GM23338 (cell line): ENCODE measurements around the gene SLC16A2. TPM values are rescaled to one million over a fixed set of nuclear protein-coding genes. Genes with fewer than 3 reads are reported as not detected.

Experiments
- ATAC-seq: fragments of 200-7000 bp; cut with Tn5 transposase; 3 replicates; pipeline ENCODE4 v1.9.1; 2020
- DNase-seq: peaks from one replicate; pipeline ENCODE4 v3.0.0-alpha.2; 2015; ENCODE audit warnings: low spot score
- H2AFZ ChIP-seq: fragments of 200-600 bp; sonication (generic); 2 replicates; pipeline ENCODE4 v1.8.0; 2016; ENCODE audit warnings: antibody characterized with exemption, mild to moderate bottlenecking, moderate library complexity
- H3F3A ChIP-seq: fragments of 200-600 bp; sonication (generic); replicated peaks from 2 replicates; pipeline ENCODE4 v1.8.0; 2017; ENCODE audit warnings: antibody characterized with exemption, mixed run types, low read depth
- H3K27ac ChIP-seq: fragments of 200-600 bp; sonication (generic); 2 replicates; pipeline ENCODE4 v1.6.1; 2016; ENCODE audit warnings: low read depth
- H3K27me3 ChIP-seq: fragments of 200-600 bp; sonication (generic); 2 replicates; pipeline ENCODE4 v1.8.0; 2016; ENCODE audit warnings: mild to moderate bottlenecking, mixed run types, moderate library complexity; ENCODE audit not compliant: insufficient read depth
- H3K36me3 ChIP-seq: fragments of 200-600 bp; sonication (generic); 2 replicates; pipeline ENCODE4 v1.8.0; 2016; ENCODE audit warnings: mild to moderate bottlenecking; ENCODE audit not compliant: insufficient read depth
- H3K4me1 ChIP-seq: fragments of 200-600 bp; sonication (generic); 2 replicates; pipeline ENCODE4 v1.8.0; 2016; ENCODE audit warnings: mild to moderate bottlenecking, moderate library complexity; ENCODE audit not compliant: insufficient read depth
- H3K4me2 ChIP-seq: fragments of 200-600 bp; sonication (generic); 2 replicates; pipeline ENCODE4 v1.7.1; 2017; ENCODE audit warnings: mixed run types
- H3K4me3 ChIP-seq: fragments of 200-600 bp; sonication (generic); 2 replicates; pipeline ENCODE4 v1.6.1; 2016; ENCODE audit warnings: mixed run types
- H3K79me2 ChIP-seq: fragments of 200-600 bp; sonication (generic); replicated peaks from 2 replicates; pipeline ENCODE4 v1.8.0; 2017; ENCODE audit warnings: mild to moderate bottlenecking; ENCODE audit not compliant: insufficient read depth
- H3K9me2 ChIP-seq: fragments of 200-600 bp; sonication (generic); 2 replicates; pipeline ENCODE4 v1.8.0; 2017; ENCODE audit not compliant: insufficient read depth
- H4K20me1 ChIP-seq: fragments of 200-600 bp; sonication (generic); replicated peaks from 2 replicates; pipeline ENCODE4 v1.8.0; 2017; ENCODE audit warnings: mild to moderate bottlenecking; ENCODE audit not compliant: insufficient read depth
- H3K27ac Mint-ChIP-seq: 2 replicates; pipeline ENCODE4 v1.8.0; 2020; ENCODE audit warnings: inconsistent platforms, mild to moderate bottlenecking, moderate library complexity, mixed read lengths
- H3K27me3 Mint-ChIP-seq: 3 replicates; pipeline ENCODE4 v1.8.0; 2022; ENCODE audit warnings: low read depth, mild to moderate bottlenecking, moderate library complexity, mixed read lengths, inconsistent platforms; ENCODE audit not compliant: insufficient read depth, poor library complexity
- H3K36me3 Mint-ChIP-seq: 3 replicates; pipeline ENCODE4 v1.8.0; 2021; ENCODE audit warnings: low read depth, mild to moderate bottlenecking, inconsistent platforms, moderate library complexity, mixed read lengths
- H3K4me1 Mint-ChIP-seq: 3 replicates; pipeline ENCODE4 v1.8.0; 2020; ENCODE audit warnings: mild to moderate bottlenecking, inconsistent platforms, mixed read lengths
- H3K4me3 Mint-ChIP-seq: 3 replicates; pipeline ENCODE4 v1.8.0; 2021; ENCODE audit warnings: moderate library complexity, mild to moderate bottlenecking, inconsistent platforms, mixed read lengths
- H3K9me3 Mint-ChIP-seq: 3 replicates; pipeline ENCODE4 v1.8.0; 2020; ENCODE audit warnings: moderate library complexity, mild to moderate bottlenecking, inconsistent platforms, mixed read lengths
- CTCF ChIP-seq, 2 experiments: fragments of 200-600 bp in 1 of 2; sonication (generic) in 1 of 2; conservative IDR thresholded peaks; 2 replicates each; pipeline versions ENCODE4 v1.5.1 to v1.6.1; 2016 to 2017; ENCODE audit warnings: antibody characterized with exemption in 2 of 2, low read depth in 2 of 2, mild to moderate bottlenecking in 2 of 2, moderate library complexity in 1 of 2
- ETS1 ChIP-seq: IDR thresholded peaks from 2 replicates; pipeline ENCODE4 v1.6.1; 2016; ENCODE audit warnings: antibody characterized with exemption
- EZH2 ChIP-seq: fragments of 200-600 bp; sonication (generic); IDR thresholded peaks from one replicate; pipeline ENCODE4 v1.8.0; 2017; ENCODE audit warnings: antibody characterized with exemption, mild to moderate bottlenecking, low read depth; ENCODE audit not compliant: unreplicated experiment
- EZH2phosphoT487 ChIP-seq: fragments of 200-600 bp; sonication (generic); IDR thresholded peaks from one replicate; pipeline ENCODE4 v1.8.1; 2018; ENCODE audit warnings: antibody characterized with exemption; ENCODE audit not compliant: unreplicated experiment
- JUNB ChIP-seq: IDR thresholded peaks from one replicate; pipeline ENCODE4 v1.6.1; 2016; ENCODE audit warnings: antibody characterized with exemption; ENCODE audit not compliant: unreplicated experiment
- NANOG ChIP-seq: IDR thresholded peaks from 2 replicates; pipeline ENCODE4 v1.6.1; 2016; ENCODE audit warnings: antibody characterized with exemption, borderline replicate concordance
- POLR2AphosphoS5 ChIP-seq: IDR thresholded peaks from 2 replicates; pipeline ENCODE4 v1.6.1; 2016; ENCODE audit warnings: antibody characterized with exemption, low read depth
- STAT1 ChIP-seq: IDR thresholded peaks from one replicate; pipeline ENCODE4 v1.6.1; 2016; ENCODE audit warnings: antibody characterized with exemption; ENCODE audit not compliant: unreplicated experiment
- ZNF114 ChIP-seq: fragments of 250-450 bp; sonication (Bioruptor Pico); IDR thresholded peaks from 2 replicates; pipeline ENCODE4 v1.5.0; 2020; ENCODE audit warnings: mild to moderate bottlenecking, moderate library complexity
- ZNF331 ChIP-seq: fragments of 250-450 bp; sonication (Bioruptor Pico); IDR thresholded peaks from 2 replicates; pipeline ENCODE4 v1.5.0; 2020; ENCODE audit warnings: low read depth, mild to moderate bottlenecking, moderate library complexity
- ZNF462 ChIP-seq: fragments of 250-450 bp; sonication (Bioruptor Pico); IDR thresholded peaks from 2 replicates; pipeline ENCODE4 v1.5.0; 2020; ENCODE audit warnings: mild to moderate bottlenecking, moderate library complexity
- polyA plus RNA-seq: library from polyadenylated mRNA; unstranded; fragments of >200 nt; fragmentation: Nextera tagmentation; extraction: Ambion mirVana; gene quantifications from 2 replicates; pipeline ENCODE4 v1.2.1, GENCODE V29; 2016
- total RNA-seq: library from RNA; depleted of rRNA; stranded (reverse); fragments of >200 nt; shearing (Covaris generic); gene quantifications from 2 replicates; pipeline ENCODE4 v1.2.3, GENCODE V29; 2014

The SLC16A2 gene
- total and polyA plus RNA-seq, 2 experiments from 2014 or later, result 11.1 to 27.9 TPM

GRCh38 chrX:74531081-74531480 lies 109.8 kb downstream of the SLC16A2 start:
- Mint-ChIP-seq H3K4me1 (peaks cover 10% of the 10 kb centered on the region; the same call in 2 of the 3 replicates), H3K36me3 (peaks cover 5% of the 10 kb centered on the region; the same call in 1 of the 3 replicates)
- H3K4me2 ChIP-seq, result no peak overlapping the region

More at GRCh38 chrX:74531081-74531480, 109.8 kb downstream of the SLC16A2 start:
- Histone ChIP-seq H3K4me3 (no peak overlapping the region), H3K27me3 (no peaks in the 10 kb centered on the region), H4K20me1 (no peaks in the 10 kb centered on the region), H3K27ac (no peak overlapping the region), H3K36me3 (no peaks in the 10 kb centered on the region), H3K79me2 (no peaks in the 10 kb centered on the region), H3F3A (no peaks in the 10 kb centered on the region), H2AFZ (no peak overlapping the region), H3K9me2 (no peaks in the 10 kb centered on the region), H3K4me1 (no peaks in the 10 kb centered on the region)
- no peak for TF ChIP-seq POLR2AphosphoS5
- TF ChIP-seq STAT1, result no peak
- TF ChIP-seq ZNF331 (CRISPR knock-in tag), result no peak
- no peak for TF ChIP-seq ZNF114 (CRISPR knock-in tag)
- no peak for TF ChIP-seq JUNB
- TF ChIP-seq ZNF462 (CRISPR knock-in tag), result no peak
- no peak for TF ChIP-seq EZH2phosphoT487
- TF ChIP-seq ETS1, result no peak
- TF ChIP-seq NANOG, result no peak
- no peak for TF ChIP-seq CTCF (conservative IDR thresholded peaks at IDR 0.05; ENCODE audit: low read depth in 2 of 2)
- no peak for TF ChIP-seq EZH2
- no peak for ATAC-seq
- Mint-ChIP-seq H3K27ac (no peak overlapping the region), H3K4me3 (no peak overlapping the region), H3K27me3 (peaks cover 4% of the 10 kb centered on the region), H3K9me3 (no peaks in the 10 kb centered on the region)
- no peak for DNase-seq
